GM19025 (cell line): ENCODE results near the gene LYPD4.
A peak's percentile ranks its signal among the peaks of the same experiment; 100 is the strongest.

Experiments used
- ATAC-seq: cut with Tn5 transposase; IDR thresholded peaks from one replicate; pipeline ENCODE4 v1.9.1; 2021; ENCODE audit warnings: mild to moderate bottlenecking, low read depth, moderate library complexity; ENCODE audit not compliant: unreplicated experiment

LYPD4 gene

GRCh38 chr19:41844601-41845000, at the start of gene LYPD4:
LYPD4 (minus strand) TSS chr19:41844683; CDS start chr19:41839285, 5,398 bp downstream.
- ATAC-seq, result no peak

- ATAC-seq, result no peak
Measured at GRCh38 chr19:41893899-41894298, 49.4 kb upstream of the LYPD4 start.

GRCh38 chr19:41892173-41892902, 47.9 kb upstream of the LYPD4 start:
- no peak for ATAC-seq

- no peak for ATAC-seq
Measured at GRCh38 chr19:41890936-41891335, 46.5 kb upstream of the LYPD4 start.

- ATAC-seq, result no peak
Measured at GRCh38 chr19:41889896-41890295, 45.4 kb upstream of the LYPD4 start.

GRCh38 chr19:41888926-41889325, 44.4 kb upstream of the LYPD4 start:
- ATAC-seq, result no peak

- no peak for ATAC-seq
Measured at GRCh38 chr19:41887711-41888382, 43.4 kb upstream of the LYPD4 start.

- no peak for ATAC-seq
Measured at GRCh38 chr19:41886761-41887710, 42.6 kb upstream of the LYPD4 start.

GRCh38 chr19:41883821-41884733, 39.6 kb upstream of the LYPD4 start:
- ATAC-seq, result peak; percentile 76

GRCh38 chr19:41883463-41883820, 39.0 kb upstream of the LYPD4 start:
- ATAC-seq, result no peak

GRCh38 chr19:41882568-41883462, 38.3 kb upstream of the LYPD4 start, which contains the start of gene ARHGEF1:
ARHGEF1 (plus strand) TSS chr19:41883184; CDS start chr19:41888083, 4,899 bp downstream.
- ATAC-seq, result no peak

- ATAC-seq, result no peak
Measured at GRCh38 chr19:41880329-41880708, 35.8 kb upstream of the LYPD4 start.

GRCh38 chr19:41879670-41880328, 35.3 kb upstream of the LYPD4 start:
- no peak for ATAC-seq

GRCh38 chr19:41879080-41879479, 34.6 kb upstream of the LYPD4 start:
- ATAC-seq, result no peak

- ATAC-seq, result no peak
Measured at GRCh38 chr19:41877916-41878905, 33.7 kb upstream of the LYPD4 start.

GRCh38 chr19:41876847-41877832, 32.7 kb upstream of the LYPD4 start, which contains the start of gene CD79A:
CD79A (plus strand) TSS chr19:41877279; CDS start chr19:41877305, 26 bp downstream.
- ATAC-seq, result peak; percentile 70
